ENCODE data around the gene LMO7.

LMO7 gene

GRCh38 chr13:75895168-75895567 is 259.0 kb downstream of the LMO7 start:
- no peak for DNase-seq (ENCODE audit: low spot score)

- DNase-seq (ENCODE audit: low spot score), result no peak
Observed at GRCh38 chr13:75896271-75896670, 260.1 kb downstream of the LMO7 start.

- DNase-seq (ENCODE audit: low spot score), result no peak
Observed at GRCh38 chr13:75897386-75897785, 261.3 kb downstream of the LMO7 start.

GRCh38 chr13:75901501-75901900 is 265.4 kb downstream of the LMO7 start:
- no peak for DNase-seq (ENCODE audit: low spot score)

DNA sequence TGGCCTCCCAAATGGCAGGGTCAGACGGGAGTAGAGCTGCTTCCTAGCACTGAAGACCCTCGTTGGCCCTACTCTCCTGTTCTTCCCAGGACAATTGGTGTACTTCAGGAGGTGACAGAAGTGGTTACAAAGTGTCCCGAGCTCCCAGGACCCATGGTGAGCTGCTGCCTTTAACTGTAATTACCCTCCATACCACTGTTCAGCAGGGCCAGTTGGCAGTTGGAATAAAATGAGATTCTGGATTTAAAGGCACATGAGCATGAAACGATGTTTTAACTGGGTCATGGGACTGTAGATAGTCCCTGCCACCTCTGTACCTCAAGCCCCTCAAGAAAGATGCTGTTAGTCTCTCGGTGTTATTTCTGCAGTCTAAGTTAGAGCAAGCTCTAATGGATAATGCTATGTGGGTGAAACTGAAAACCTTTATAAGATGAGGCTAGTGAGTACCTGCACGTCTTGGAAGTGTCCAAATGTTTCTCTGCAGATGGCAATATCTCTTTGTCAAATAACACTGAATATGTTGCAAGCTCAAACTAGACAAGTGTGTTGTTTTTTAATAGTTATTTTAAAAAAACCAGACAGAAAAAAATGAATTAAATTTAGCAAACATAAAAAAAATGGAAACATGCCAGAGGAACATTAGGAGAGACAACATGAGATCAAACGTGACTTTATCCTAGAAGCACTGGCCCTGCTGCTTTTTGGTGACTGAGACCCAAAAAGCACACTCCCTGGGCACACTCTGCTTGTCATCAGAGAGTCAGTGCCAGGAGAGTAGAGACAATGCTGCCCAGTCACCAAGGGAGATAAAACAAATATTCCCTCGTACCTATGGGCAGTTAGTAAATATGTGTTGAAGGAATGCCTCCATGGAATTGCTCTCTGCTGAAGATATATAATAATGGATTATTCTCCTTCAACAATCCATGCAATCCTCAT is 266.3 kb downstream of the LMO7 start:
- no peak for DNase-seq (ENCODE audit: low spot score)

DNA sequence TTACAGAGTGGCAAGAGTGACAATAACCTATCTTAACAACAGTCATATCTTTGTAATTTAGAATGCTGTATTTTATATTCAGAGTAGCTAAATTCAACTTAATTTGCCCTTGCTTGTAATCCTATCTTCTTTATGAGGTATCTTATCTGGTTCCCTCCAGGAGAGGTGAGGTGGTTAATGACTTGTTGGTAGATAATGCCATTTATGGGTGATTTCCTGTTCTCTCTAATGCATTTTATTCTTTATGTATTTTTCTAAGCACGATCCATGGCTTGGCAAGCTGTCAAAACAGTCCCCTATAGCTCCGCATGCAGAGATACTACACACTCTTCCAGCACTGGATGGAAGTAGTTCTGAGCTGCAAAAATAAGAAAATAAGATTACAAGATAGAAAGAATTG is 267.9 kb downstream of the LMO7 start:
- no peak for DNase-seq (ENCODE audit: low spot score)

DNA sequence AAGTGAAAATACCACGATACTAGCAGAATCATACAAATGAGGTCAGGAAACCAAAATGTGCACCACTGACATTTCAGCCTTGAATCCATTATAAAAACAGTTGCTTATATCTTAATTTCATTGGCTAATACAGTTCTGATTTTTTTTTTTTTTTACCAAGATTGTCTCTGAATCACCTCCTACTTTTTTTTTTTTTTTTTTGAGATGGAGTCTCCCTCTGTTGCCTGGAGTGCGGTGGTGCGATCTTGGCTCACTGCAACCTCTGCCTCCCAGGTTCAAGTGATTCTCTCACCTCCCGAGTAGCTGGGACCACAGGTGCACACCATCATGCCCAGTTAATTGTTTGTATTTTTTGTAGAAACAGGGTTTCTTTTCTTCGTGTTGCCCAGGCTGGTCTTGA is 270.2 kb downstream of the LMO7 start:
- no peak for DNase-seq (ENCODE audit: low spot score)

DNA sequence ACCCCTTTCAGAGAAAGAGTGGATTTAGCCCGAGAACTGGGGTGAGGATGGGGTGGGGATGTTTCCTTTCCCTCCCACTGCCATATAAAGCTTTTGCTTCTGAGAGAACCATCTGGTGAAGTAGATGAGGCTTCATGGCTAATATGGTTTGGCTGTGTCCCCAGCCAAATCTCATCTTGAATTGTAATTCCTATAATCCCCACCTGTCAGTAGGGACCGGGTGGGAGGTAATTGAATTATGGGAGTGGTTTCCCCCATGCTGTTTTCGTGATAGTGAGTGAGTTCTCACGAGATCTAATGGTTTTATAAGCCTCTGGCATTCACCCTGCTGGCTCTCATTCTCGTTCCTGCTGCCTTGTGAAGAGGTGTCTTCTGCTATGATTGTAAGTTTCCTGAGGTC is 270.9 kb downstream of the LMO7 start:
- no peak for DNase-seq (ENCODE audit: low spot score)

DNA sequence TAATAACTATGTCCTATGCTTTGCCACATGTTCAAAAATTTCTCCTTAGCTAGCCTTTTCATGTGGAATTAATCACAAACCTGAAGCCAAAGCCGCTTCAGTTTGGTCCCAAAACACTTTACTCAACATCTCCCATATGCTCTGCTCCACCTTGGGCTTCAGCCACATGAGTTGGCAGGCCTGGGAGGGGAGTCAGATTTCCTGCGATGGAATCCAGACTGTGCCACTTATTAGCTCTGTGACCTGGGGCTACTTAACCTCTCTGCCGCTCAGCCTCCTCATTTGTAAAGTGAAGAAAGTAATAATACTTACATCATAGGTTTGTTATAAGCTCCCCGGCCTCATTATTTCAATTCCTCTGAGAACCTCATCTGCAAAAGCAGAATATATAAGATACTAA is 272.0 kb downstream of the LMO7 start:
- DNase-seq (ENCODE audit: low spot score), result no peak
